ENCODE measurements around the gene BICC1. TPM values are rescaled to one million over a fixed set of nuclear protein-coding genes. Genes with fewer than 3 reads are reported as not detected.

The BICC1 gene
- total and polyA plus RNA-seq, 2 of the 8 experiments (the other 6 are each of a cell fraction or from before 2014, with no cell fraction given): 0.20 to 0.73 TPM

- no peak for TF ChIP-seq YY1 (IDR thresholded peaks at IDR 0.05; ENCODE audit: low read depth, low read length)
- TF ChIP-seq NANOG (IDR thresholded peaks at IDR 0.05; ENCODE audit: insufficient read depth, low read depth, low read length, poor library complexity, severe bottlenecking): no peak
- TF ChIP-seq SP2 (IDR thresholded peaks at IDR 0.05; ENCODE audit: low read length): no peak
- no peak for TF ChIP-seq CHD1 (IDR thresholded peaks at IDR 0.05; ENCODE audit: low read depth, low read length)
- TF ChIP-seq SUZ12 (IDR thresholded peaks at IDR 0.05; ENCODE audit: low read length): no peak
- TF ChIP-seq HDAC6 (IDR thresholded peaks at IDR 0.05; ENCODE audit: low read depth, low read length): no peak
- TF ChIP-seq FOSL1 (IDR thresholded peaks at IDR 0.05; ENCODE audit: insufficient read depth, low read depth, low read length): no peak
Measured at GRCh38 chr10:58667658-58668310, 155.1 kb downstream of the BICC1 start (continued).
